Keratinocyte (primary cell): ENCODE results near the gene P2RX2. TPM values are rescaled to one million over a fixed set of nuclear protein-coding genes. Genes with fewer than 3 reads are reported as not detected.

Experiments used
- DNase-seq: peaks from one replicate; pipeline ENCODE4 v3.0.0-alpha.2; 2011; ENCODE audit warnings: low read depth, missing footprints, low spot score
- FAIRE-seq: peaks from 2 replicates; lab custom pipeline; 2011; peaks lifted over from hg19 to GRCh38; lab: Jason Lieb, UNC
- H2AFZ ChIP-seq: 2 replicates; pipeline ENCODE4 v1.6.0; 2012; ENCODE audit warnings: low read length, control low read depth, inconsistent platforms; ENCODE audit not compliant: control insufficient read depth
- H3K27ac ChIP-seq: 2 replicates; pipeline ENCODE4 v1.5.1; 2011; ENCODE audit warnings: low read length; ENCODE audit not compliant: control insufficient read depth, insufficient read depth
- H3K27me3 ChIP-seq: 3 replicates; pipeline ENCODE4 v1.6.0; 2011; ENCODE audit warnings: low read length; ENCODE audit not compliant: control insufficient read depth, insufficient read depth; ENCODE audit errors: extremely low read depth
- H3K36me3 ChIP-seq, 2 experiments: 2 replicates in 1 of 2; 3 replicates in 1 of 2; pipeline ENCODE4 v1.5.1; 2011; ENCODE audit warnings: low read length in 2 of 2, mild to moderate bottlenecking in 1 of 2; ENCODE audit not compliant: control insufficient read depth in 2 of 2, insufficient read depth in 2 of 2; ENCODE audit errors: extremely low read depth in 1 of 2
- H3K4me1 ChIP-seq: 3 replicates; pipeline ENCODE4 v1.5.1; 2011; ENCODE audit warnings: low read length; ENCODE audit not compliant: control insufficient read depth, insufficient read depth; ENCODE audit errors: extremely low read depth
- H3K4me2 ChIP-seq: 3 replicates; pipeline ENCODE4 v1.6.0; 2011; ENCODE audit warnings: low read depth, low read length; ENCODE audit not compliant: control insufficient read depth, insufficient read depth; ENCODE audit errors: extremely low read depth
- H3K4me3 ChIP-seq, 3 experiments: fragments of 200-600 bp in 1 of 3; sonication (generic) in 1 of 3; 2 replicates in 2 of 3; 3 replicates in 1 of 3; pipeline ENCODE4 v1.5.1; 2011 to 2016; ENCODE audit warnings: low read length in 3 of 3, mild to moderate bottlenecking in 3 of 3, control low read depth in 2 of 3, inconsistent platforms in 1 of 3, low read depth in 1 of 3, mixed read lengths in 1 of 3, mixed run types in 1 of 3, moderate library complexity in 1 of 3; ENCODE audit not compliant: control insufficient read depth in 2 of 3, insufficient read depth in 2 of 3; ENCODE audit errors: extremely low read depth in 1 of 3
- H3K79me2 ChIP-seq: 2 replicates; pipeline ENCODE4 v1.6.0; 2012; ENCODE audit warnings: low read length; ENCODE audit not compliant: control insufficient read depth, insufficient read depth
- H3K9ac ChIP-seq: 3 replicates; pipeline ENCODE4 v1.6.0; 2011; ENCODE audit warnings: low read length; ENCODE audit not compliant: control insufficient read depth, insufficient read depth; ENCODE audit errors: extremely low read depth
- H3K9me1 ChIP-seq: 3 replicates; pipeline ENCODE4 v1.6.0; 2011; ENCODE audit warnings: low read length; ENCODE audit not compliant: control insufficient read depth, insufficient read depth; ENCODE audit errors: extremely low read depth
- H3K9me3 ChIP-seq: 2 replicates; pipeline ENCODE4 v1.5.1; 2012; ENCODE audit warnings: low read depth, low read length; ENCODE audit not compliant: control insufficient read depth
- H4K20me1 ChIP-seq: 3 replicates; pipeline ENCODE4 v1.6.0; 2011; ENCODE audit warnings: low read length; ENCODE audit not compliant: control insufficient read depth, insufficient read depth; ENCODE audit errors: extremely low read depth
- EZH2 ChIP-seq: IDR thresholded peaks from one replicate; pipeline ENCODE4 v1.6.1; 2012; ENCODE audit warnings: inconsistent platforms, mild to moderate bottlenecking, low read length, moderate library complexity
- dilution Hi-C: fragments of 300-500 bp; cut with MboI; formaldehyde crosslinking; loops from one replicate; pipeline ENCODE4 v1.7.0; 2020; ENCODE audit warnings: low sequenced_read_pairs; ENCODE audit not compliant: extremely low pct_ligation_motif_present
- polyA plus RNA-seq, 5 experiments: library from polyadenylated mRNA; depleted of rRNA in 3 of 5; stranded (reverse) in 3 of 5; stranded (forward) in 1 of 5; unstranded in 1 of 5; fragments of >200 nt; gene quantifications; 1 replicate in 1 of 5; 2 replicates in 3 of 5; 3 replicates in 1 of 5; pipeline versions ENCODE4 v1.2.1 to v1.2.3, GENCODE V29; 2011 to 2012; ENCODE audit warnings: missing spikeins in 2 of 5, low read depth in 1 of 5, low replicate concordance in 1 of 5
- TF ChIP-seq, protein P1 (sequence below), 3 experiments: IDR thresholded peaks in 1 of 3; conservative IDR thresholded peaks in 1 of 3; optimal IDR thresholded peaks in 1 of 3; 2 replicates in 2 of 3; 3 replicates in 1 of 3; pipeline versions ENCODE3 to v1.5.1; 2011; ENCODE audit warnings: low read length in 3 of 3, mild to moderate bottlenecking in 3 of 3, moderate library complexity in 2 of 3, control low read depth in 1 of 3, inconsistent platforms in 1 of 3; ENCODE audit not compliant: insufficient read depth in 2 of 3; ENCODE audit errors: extremely low read depth in 1 of 3

Gene P2RX2
- polyA plus RNA-seq, 1 donor (not counting 4 experiments of a cell fraction or from before 2014, with no cell fraction given): not detected

DNA sequence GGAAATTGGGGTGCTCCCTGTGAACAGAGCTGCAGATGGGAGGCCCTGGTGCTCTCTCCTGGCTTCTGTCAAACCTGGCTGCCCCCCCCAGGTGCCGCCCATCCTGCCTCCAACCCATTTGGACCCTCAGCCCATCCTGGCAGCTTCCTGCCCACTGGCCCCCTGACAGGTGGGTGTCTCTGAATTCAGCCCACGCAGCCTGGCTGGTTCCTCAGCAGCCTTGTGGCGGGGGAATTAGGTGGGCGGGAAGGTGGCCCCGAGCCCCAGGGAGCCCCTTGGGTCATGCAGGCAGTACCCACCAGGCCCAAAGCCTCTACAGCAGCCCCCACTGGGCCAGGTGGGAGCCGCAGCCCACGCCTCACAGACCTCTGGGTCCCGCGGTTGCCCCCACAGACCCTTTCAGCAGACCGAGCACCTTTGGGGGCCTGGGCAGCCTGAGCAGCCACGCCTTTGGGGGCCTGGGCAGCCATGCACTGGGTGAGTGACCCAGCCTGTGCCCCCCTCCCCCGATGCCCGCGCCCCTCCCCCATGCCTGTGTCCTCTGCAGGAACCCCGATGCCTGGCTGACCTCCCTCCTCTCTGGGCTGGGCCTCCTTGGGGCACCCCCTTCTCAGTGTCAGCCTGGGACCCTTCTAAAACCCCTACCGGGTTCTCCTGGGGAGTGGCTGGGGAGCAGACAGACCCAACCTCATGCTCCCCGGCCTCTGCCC, 37.1 kb upstream of the P2RX2 start:
- no peaks in the 10 kb centered on the region for H3K27me3 ChIP-seq

DNA sequence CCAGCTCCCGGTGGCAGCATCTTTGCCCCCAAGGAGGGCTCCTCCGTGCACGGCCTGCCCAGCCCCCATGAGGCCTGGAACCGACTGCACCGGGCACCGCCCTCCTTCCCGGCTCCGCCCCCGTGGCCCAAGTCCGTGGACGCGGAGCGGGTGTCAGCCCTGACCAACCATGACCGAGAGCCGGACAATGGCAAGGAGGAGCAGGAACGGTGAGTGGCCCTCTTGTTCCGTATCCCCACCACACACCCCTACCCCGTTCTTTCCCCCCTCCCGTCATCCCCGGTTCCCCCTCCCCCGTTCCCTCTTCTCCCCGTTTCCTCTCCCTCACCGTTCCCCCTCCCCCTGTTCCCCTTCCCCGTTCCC, 36.5 kb upstream of the P2RX2 start:
- H3K9me3 ChIP-seq: no peaks in the 10 kb centered on the region
- H3K9me1 ChIP-seq: no peaks in the 10 kb centered on the region
- no peaks in the 10 kb centered on the region for H3K79me2 ChIP-seq
- TF ChIP-seq EZH2: no peak
- TF ChIP-seq, protein P1, sequence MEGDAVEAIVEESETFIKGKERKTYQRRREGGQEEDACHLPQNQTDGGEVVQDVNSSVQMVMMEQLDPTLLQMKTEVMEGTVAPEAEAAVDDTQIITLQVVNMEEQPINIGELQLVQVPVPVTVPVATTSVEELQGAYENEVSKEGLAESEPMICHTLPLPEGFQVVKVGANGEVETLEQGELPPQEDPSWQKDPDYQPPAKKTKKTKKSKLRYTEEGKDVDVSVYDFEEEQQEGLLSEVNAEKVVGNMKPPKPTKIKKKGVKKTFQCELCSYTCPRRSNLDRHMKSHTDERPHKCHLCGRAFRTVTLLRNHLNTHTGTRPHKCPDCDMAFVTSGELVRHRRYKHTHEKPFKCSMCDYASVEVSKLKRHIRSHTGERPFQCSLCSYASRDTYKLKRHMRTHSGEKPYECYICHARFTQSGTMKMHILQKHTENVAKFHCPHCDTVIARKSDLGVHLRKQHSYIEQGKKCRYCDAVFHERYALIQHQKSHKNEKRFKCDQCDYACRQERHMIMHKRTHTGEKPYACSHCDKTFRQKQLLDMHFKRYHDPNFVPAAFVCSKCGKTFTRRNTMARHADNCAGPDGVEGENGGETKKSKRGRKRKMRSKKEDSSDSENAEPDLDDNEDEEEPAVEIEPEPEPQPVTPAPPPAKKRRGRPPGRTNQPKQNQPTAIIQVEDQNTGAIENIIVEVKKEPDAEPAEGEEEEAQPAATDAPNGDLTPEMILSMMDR (optimal IDR thresholded peaks at IDR 0.05 in 1 of 3, IDR thresholded peaks at IDR 0.05 in 1 of 3, conservative IDR thresholded peaks at IDR 0.05 in 1 of 3; ENCODE audit: extremely low read depth in 1 of 3, insufficient read depth in 2 of 3, low read length in 3 of 3): no peak
- no peak overlapping the region for H3K4me2 ChIP-seq
- no peak overlapping the region for H3K9ac ChIP-seq
- no peaks in the 10 kb centered on the region for H3K27me3 ChIP-seq
- DNase-seq (no peak), FAIRE-seq (no peak)
- no peak overlapping the region for H2AFZ ChIP-seq
- H3K4me3 ChIP-seq: no peak overlapping the region
- dilution Hi-C loops: no loop called here
- H4K20me1 ChIP-seq: no peaks in the 10 kb centered on the region
- H3K36me3 ChIP-seq: peaks cover 4 to 11% of the 10 kb centered on the region in 2 experiments
- H3K4me1 ChIP-seq: no peaks in the 10 kb centered on the region
- H3K27ac ChIP-seq: no peak overlapping the region

More for the DNA sequence above, 37.1 kb upstream of the P2RX2 start:
- dilution Hi-C loops: no loop called here
- H3K9ac ChIP-seq: no peak overlapping the region
- H3K36me3 ChIP-seq: peaks cover 4 to 11% of the 10 kb centered on the region in 2 experiments
- FAIRE-seq (no peak), DNase-seq (no peak)
- H3K4me1 ChIP-seq: no peaks in the 10 kb centered on the region
- no peaks in the 10 kb centered on the region for H4K20me1 ChIP-seq
- no peak for TF ChIP-seq EZH2
- TF ChIP-seq, protein P1 (optimal IDR thresholded peaks at IDR 0.05 in 1 of 3, IDR thresholded peaks at IDR 0.05 in 1 of 3, conservative IDR thresholded peaks at IDR 0.05 in 1 of 3; ENCODE audit: extremely low read depth in 1 of 3, insufficient read depth in 2 of 3, low read length in 3 of 3): no peak
- H3K9me3 ChIP-seq: no peaks in the 10 kb centered on the region
- no peak overlapping the region for H3K4me2 ChIP-seq
- H2AFZ ChIP-seq: no peak overlapping the region
- H3K4me3 ChIP-seq: no peak overlapping the region
- no peak overlapping the region for H3K27ac ChIP-seq
- H3K9me1 ChIP-seq: no peaks in the 10 kb centered on the region
- H3K79me2 ChIP-seq: no peaks in the 10 kb centered on the region
